T-helper 2 cell treated with Interferon-gamma antibody and Interleukin-4, amounts not matched to agents 100 ng/mL and 5 ng/mL, for 36 hours (primary cell): ENCODE data around the gene DTD1. TPM values are rescaled to one million over a fixed set of nuclear protein-coding genes. Genes with fewer than 3 reads are reported as not detected.

Source experiments
- intact Hi-C: fragments of 100-400 bp; cut with micrococcal nuclease; formaldehyde crosslinking; loops from one replicate; pipeline ENCODE4 v1.15.1; 2023
- total RNA-seq: library from RNA; stranded (reverse); gene quantifications from 2 replicates; pipeline ENCODE4 v1.2.3, GENCODE V29; 2022

DTD1 gene
- total RNA-seq, 1 donor from 2014 or later, result 28.0 TPM

DNA sequence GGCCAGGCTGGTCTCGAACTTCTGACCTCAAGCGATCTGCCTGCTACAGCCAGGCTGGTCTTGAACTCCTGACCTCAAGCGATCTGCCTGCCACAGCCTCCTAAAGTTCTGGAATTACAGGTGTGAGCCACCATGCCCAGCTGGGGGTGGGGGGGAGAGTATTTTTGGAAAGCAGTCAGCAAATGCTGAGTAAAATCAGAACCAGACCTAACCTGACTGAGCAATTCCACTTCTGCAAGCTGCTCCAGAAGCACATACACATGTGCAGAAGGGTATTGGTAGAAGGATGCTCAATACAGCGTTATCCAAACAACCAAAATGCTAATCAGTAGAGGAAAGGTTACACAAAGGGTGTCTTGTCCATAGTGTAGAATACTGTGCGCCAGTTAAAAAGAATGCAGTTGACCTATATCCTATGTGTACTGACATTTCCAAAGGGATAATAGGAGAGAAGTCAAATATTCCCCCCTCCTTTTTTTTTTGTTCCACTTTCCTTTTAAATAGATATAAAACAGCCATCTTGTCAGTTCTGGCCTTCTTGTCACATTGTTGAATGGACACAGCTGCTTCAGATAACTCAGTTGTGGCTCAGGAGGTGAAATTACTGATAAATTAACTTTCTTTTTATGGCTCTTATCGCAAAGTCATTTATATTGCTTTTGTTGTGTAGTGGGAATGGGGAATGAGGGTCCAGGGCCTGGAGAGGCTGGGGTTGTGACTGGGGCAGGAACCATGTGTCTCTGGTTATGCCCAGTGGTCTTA, 74.6 kb downstream of the DTD1 start:
- intact Hi-C loops, result no loop called here

DNA sequence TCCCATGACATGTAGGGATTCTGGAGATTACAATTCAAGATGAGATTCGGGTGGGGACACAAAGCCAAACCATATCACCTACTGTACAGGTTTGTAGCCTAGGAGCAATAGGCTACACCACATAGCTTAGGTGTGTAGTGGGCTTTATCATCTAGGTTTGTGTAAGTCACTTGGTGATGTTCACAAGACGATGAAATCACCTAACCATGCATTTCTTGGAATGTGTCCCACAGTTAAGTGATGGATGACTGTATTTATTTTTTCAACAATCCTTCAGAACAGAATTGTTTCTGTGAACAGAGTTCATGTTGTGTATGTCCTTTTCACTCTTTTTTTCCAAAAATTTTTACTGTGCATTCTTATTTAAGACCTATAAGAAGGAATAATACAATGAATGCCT, 76.1 kb downstream of the DTD1 start:
- intact Hi-C loops, result no loop called here

GRCh38 chr20:18665135-18665534, 77.3 kb downstream of the DTD1 start:
- intact Hi-C loops, result no loop called here

DNA sequence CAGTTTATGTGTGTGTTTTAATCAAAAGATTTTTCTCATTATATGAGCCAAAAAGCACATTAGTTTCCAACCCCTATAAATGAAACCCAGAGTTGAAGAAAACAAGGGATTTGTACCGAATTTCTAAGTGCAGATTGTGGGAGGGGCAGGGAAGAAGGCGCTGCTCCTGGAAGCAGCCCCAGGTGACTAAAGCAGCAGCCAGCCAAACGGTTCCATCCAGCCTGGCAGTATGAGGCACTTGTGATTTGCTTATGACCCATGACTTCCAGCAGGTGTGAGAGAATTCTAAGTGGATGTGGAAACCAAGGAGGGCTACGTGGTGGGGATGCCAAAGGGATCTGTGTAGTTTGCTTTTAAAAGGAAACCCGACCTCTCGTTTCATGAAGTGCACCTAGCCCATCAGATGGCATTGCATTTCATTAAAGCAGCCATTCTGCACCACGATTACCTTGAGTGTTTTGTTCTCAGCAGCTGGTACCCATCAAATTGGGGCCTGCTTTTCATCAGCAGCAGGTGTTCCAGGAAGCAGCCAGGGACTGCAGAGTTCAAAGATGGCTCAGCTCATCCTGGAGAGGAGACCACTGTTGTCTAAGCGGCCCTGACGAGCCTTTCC, 79.1 kb downstream of the DTD1 start:
- intact Hi-C loops, result no loop called here

DNA sequence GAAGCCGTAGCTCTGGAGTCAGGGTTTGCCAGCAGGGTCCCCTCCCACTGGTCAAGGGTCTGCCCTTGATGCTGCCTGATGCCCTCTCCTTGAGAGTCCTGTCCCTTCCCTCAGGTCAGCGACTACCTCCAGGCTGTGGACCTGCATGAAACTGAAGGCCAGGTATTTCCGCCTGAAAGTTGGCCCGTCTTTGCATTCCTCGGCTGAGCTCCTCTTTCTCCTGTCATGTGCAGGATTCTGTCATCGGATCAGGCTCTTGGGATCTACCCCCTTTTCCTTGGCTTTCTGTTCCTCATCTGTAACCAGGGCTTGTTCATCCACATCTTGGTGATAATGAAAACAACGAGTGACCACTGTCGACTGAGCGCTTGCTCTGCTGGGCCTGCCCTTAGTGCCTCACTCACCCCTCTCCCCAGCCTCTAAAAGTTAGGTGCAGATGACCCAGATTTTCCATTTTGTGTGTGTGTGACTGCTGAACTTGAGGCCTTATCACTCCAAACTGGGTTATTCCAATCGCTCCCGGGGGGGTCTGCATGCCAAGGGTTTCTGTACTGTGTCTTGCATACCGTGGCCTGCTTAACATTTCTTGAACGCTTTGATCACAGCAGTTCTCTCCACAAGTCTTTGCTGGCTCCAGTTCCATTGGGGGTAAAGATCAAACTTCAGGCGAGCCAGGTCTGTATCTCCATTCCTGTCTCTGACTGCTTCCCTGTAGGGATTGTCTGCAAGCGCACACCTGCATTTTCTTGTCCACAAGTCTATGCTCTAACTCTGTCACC, 81.6 kb downstream of the DTD1 start:
- intact Hi-C loops, result no loop called here

GRCh38 chr20:18671203-18671710, 83.4 kb downstream of the DTD1 start:
- intact Hi-C loops, result no loop called here

GRCh38 chr20:18672834-18673233, 85.0 kb downstream of the DTD1 start:
- intact Hi-C loops, result no loop called here

DNA sequence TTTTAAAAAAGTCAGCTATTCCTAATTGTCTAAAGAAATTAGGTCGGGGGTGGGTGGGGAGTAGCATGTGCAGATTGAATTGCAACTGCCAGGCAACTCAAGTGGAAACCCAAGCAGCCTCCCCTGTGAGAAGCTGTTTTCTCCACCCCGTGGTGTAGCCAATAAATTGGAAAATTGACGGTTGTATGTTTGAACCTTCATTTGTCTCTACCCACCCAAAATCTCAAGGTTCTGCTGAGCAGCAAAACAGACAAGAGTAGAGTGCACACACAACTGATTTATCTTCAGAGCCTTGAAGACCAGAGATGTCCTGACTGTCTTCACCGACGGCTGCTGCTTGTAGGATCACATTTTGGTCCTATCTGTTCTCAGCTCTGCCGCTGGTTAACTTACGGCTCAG, 88.5 kb downstream of the DTD1 start:
- intact Hi-C loops, result no loop called here

DNA sequence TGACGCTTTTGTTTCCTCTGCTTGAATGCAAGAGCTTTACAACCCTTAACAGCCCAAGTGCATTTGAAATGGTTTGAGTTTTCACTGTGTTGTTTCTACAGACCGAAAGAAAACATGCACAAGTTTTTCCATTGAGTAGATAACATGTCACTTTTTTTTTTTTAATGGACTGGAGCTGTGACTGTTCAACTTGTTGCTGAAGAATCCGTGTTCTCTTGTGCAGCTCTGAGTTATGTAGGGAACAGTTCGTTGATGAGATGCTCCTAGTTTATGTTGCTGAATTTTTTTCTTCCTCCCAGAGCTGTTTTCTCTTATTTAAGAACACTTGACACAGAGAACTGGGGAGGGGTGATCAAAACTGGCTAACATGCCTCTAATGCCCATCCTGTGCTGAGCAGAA, 89.3 kb downstream of the DTD1 start:
- intact Hi-C loops, result no loop called here

GRCh38 chr20:18678549-18679419, 90.9 kb downstream of the DTD1 start:
- intact Hi-C loops, result no loop called here

- intact Hi-C loops, result no loop called here
Measured at GRCh38 chr20:18683839-18684238, 96.0 kb downstream of the DTD1 start.

DNA sequence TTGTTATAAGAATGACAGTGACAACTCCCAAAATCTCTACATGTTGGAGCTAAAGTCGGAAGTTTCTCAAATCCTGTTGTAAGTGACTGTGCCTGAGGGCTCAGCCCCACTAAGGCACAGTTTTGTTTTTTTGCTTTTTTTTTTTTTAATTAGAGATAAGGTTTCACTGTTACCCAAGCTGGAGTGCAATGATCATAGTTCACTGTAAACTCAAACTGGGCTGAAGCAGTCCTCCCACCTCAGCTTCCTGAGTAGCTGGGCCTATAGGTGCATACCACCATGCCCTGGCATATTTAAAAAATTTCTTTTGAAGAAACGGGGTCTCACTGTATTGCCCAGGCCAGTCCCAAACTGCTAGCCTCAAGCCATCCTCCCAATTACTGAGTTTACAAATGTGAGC, 96.9 kb downstream of the DTD1 start:
- intact Hi-C loops, result no loop called here

- intact Hi-C loops, result no loop called here
Measured at GRCh38 chr20:18685406-18685805, 97.6 kb downstream of the DTD1 start.

DNA sequence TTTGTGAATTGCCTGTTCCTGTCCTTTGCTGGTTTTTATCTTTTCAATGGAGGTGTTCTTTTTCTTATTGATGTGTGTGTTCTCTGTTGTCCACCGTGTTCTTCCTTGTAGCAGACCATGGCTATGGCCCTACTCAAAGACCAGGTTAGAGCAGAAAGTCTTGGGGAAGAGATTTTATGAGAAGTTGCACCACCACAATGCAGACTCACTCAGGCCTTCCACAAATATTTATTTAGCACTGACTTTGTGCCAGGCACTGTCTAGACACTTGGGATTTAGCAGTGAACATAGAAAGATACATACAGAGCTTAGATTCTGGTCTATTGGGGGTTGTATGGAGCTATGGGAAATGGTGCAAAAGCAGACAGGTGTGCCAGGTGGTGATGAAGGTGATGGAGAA, 98.8 kb downstream of the DTD1 start:
- intact Hi-C loops, result no loop called here

DNA sequence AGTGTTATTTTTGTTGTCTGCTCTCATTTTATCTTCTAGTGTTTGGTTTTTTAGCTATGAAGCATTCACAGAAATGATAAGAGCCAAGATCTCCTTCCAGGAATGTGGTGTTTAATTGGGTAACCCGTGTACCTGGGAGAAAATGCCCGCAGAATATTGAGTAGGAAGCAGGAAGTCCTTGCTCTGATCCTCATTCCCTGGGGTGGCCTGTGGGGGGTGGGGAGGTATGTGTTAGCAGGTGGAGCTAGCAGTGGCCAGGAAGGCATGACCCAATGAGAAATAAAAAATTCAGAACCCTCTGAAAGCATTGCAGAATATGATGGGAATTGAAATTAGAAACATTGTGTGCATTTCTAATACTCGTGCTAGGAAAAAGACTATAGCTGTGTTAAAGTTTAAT, 100.8 kb downstream of the DTD1 start:
- intact Hi-C loops, result no loop called here

- intact Hi-C loops, result no loop called here
Measured at GRCh38 chr20:18689557-18689956, 101.7 kb downstream of the DTD1 start.

DNA sequence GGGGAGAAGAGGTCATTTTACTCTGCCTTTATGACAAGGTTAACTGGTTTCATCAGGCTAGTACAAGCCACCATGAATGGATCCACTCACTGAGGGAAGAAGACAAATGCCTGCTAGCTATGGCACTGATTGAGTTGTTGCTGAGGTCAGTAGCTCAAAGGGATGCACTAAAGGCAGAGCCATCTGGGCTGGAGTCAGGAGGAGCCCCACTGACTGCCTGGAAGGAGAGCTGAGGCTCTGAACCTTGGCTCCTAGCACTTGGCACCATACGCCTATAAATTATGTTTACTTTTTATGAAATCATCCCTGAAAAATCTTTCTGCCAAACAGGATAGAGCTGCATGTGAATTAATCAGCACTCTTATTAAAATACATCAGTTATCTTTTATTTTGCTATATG, 104.6 kb downstream of the DTD1 start:
- intact Hi-C loops, result no loop called here

GRCh38 chr20:18694071-18694470, 106.2 kb downstream of the DTD1 start:
- intact Hi-C loops, result no loop called here

DNA sequence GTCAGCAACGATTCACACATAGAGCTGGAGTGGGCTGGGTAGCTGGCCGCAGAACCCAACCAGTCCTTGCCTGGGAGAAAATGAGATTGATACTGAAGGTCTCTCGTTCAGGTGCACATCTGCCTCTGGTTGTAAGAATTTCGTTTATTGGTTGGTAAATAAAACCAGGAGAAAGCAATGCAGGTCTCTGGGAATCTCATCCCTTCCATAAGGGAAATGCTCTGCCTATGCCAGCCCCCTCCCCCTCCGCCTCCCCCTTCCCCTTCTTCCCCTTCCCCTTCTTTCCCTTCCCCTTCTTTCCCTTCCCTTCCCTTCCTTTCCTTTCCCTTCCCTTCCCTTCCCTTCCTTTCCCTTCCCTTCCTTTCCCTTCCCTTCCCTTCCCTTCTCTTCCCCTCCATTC, 107.3 kb downstream of the DTD1 start:
- intact Hi-C loops, result no loop called here

GRCh38 chr20:18698735-18699380, 111.0 kb downstream of the DTD1 start:
- intact Hi-C loops, result no loop called here

- intact Hi-C loops, result no loop called here
Measured at GRCh38 chr20:18701969-18702368, 114.1 kb downstream of the DTD1 start.
